Testis (tissue), 3 donors: Measurements from ENCODE around the gene CABCOCO1. TPM values are rescaled to one million over a fixed set of nuclear protein-coding genes. Genes with fewer than 3 reads are reported as not detected.

Experiments used
- DNase-seq: peaks from one replicate; pipeline ENCODE4 v3.0.0-alpha.2; 2019
- H3K27ac ChIP-seq, 2 donors: fragments of 200-600 bp; sonication (generic); one replicate each; pipeline ENCODE4 v1.5.1; 2019
- H3K27me3 ChIP-seq: fragments of 200-600 bp; sonication (generic); one replicate; pipeline ENCODE4 v1.5.1; 2019
- H3K36me3 ChIP-seq: fragments of 200-600 bp; sonication (generic); one replicate; pipeline ENCODE4 v1.5.1; 2017; ENCODE audit warnings: low read depth; ENCODE audit errors: missing control alignments
- H3K4me1 ChIP-seq: fragments of 200-600 bp; sonication (generic); one replicate; pipeline ENCODE4 v1.5.1; 2019
- H3K4me3 ChIP-seq, 2 donors: fragments of 200-600 bp; sonication (generic); one replicate each; pipeline ENCODE4 v1.5.1; 2017 to 2019
- H3K9me3 ChIP-seq: fragments of 200-600 bp; sonication (generic); one replicate; pipeline ENCODE4 v1.5.1; 2017
- POLR2A ChIP-seq: fragments of 450-650 bp; IDR thresholded peaks from one replicate; pipeline ENCODE4 v1.6.1; 2017; ENCODE audit warnings: antibody characterized with exemption, mild to moderate bottlenecking, moderate library complexity
- WGBS, 2 donors: methylation state at CpG; one replicate each; pipeline ENCODE4 v1.1.5; 2018; 5-methylcytosine and 5-hydroxymethylcytosine counted together
- intact Hi-C: fragments of 100-400 bp; cut with DNase I; formaldehyde crosslinking; loops from one replicate; pipeline ENCODE4 v1.15.1; 2023; ENCODE audit warnings: low total_unique reads
- polyA plus RNA-seq: library from polyadenylated mRNA; stranded (reverse); fragments of 350-450 nt; fragmentation: Illumina TruSeq; extraction: RNeasy Lipid Tissue Mini Kit (QIAGEN cat#74804); gene quantifications from one replicate; pipeline ENCODE4 v1.2.3, GENCODE V29; 2014; ENCODE audit warnings: low read depth, low replicate concordance; ENCODE audit not compliant: insufficient read depth
- total RNA-seq, 2 donors: library from RNA; depleted of rRNA; stranded (reverse); fragments of >200 nt; gene quantifications; one replicate each; pipeline ENCODE4 v1.2.3, GENCODE V29; 2016
- TF ChIP-seq, protein P1 (sequence below), 3 experiments: fragments of 450-650 bp in 2 of 3; fragments of 200-600 bp in 1 of 3; sonication (generic) in 1 of 3; IDR thresholded peaks; one replicate each; pipeline ENCODE4 v1.5.1; 2016 to 2019; ENCODE audit warnings: antibody characterized with exemption in 3 of 3, mild to moderate bottlenecking in 2 of 3, moderate library complexity in 1 of 3

The CABCOCO1 gene
- total and polyA plus RNA-seq, 3 donors from 2014 or later = 2.5 to 26.0 (median 10.2) TPM

DNA sequence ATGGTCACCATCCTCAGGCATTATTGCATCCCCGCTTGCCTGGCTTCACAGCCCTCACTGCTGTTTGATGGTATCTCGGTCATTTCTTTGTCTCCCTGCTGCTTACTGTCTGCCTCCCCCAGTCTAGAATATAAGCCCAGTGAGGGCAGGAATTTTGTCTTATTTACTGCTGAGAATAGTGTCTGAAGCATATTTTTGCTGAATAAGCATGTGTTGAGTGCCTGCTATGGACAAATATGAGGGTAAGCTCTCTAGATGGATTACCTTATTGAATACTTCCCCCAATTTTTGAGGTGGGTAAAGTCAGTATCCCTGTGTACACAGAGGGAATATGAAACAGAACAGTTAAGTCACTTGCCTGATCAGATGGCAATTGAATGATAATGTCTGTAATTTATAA is 36.5 kb upstream of the CABCOCO1 start:
- 94 to 100% methylated on average over 2 of the region's 2 CpGs for WGBS, 2 donors
- intact Hi-C loops = no loop called here
- no peak for DNase-seq
- no peaks in the 10 kb centered on the region for H3K9me3 ChIP-seq
- no peaks in the 10 kb centered on the region for H3K36me3 ChIP-seq
- no peak overlapping the region for H3K27ac ChIP-seq
- TF ChIP-seq, protein P1, sequence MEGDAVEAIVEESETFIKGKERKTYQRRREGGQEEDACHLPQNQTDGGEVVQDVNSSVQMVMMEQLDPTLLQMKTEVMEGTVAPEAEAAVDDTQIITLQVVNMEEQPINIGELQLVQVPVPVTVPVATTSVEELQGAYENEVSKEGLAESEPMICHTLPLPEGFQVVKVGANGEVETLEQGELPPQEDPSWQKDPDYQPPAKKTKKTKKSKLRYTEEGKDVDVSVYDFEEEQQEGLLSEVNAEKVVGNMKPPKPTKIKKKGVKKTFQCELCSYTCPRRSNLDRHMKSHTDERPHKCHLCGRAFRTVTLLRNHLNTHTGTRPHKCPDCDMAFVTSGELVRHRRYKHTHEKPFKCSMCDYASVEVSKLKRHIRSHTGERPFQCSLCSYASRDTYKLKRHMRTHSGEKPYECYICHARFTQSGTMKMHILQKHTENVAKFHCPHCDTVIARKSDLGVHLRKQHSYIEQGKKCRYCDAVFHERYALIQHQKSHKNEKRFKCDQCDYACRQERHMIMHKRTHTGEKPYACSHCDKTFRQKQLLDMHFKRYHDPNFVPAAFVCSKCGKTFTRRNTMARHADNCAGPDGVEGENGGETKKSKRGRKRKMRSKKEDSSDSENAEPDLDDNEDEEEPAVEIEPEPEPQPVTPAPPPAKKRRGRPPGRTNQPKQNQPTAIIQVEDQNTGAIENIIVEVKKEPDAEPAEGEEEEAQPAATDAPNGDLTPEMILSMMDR (IDR thresholded peaks at IDR 0.05) = no peak
- TF ChIP-seq POLR2A = no peak
- no peak overlapping the region for H3K4me3 ChIP-seq
- no peaks in the 10 kb centered on the region for H3K27me3 ChIP-seq
- peaks cover 3% of the 10 kb centered on the region for H3K4me1 ChIP-seq

DNA sequence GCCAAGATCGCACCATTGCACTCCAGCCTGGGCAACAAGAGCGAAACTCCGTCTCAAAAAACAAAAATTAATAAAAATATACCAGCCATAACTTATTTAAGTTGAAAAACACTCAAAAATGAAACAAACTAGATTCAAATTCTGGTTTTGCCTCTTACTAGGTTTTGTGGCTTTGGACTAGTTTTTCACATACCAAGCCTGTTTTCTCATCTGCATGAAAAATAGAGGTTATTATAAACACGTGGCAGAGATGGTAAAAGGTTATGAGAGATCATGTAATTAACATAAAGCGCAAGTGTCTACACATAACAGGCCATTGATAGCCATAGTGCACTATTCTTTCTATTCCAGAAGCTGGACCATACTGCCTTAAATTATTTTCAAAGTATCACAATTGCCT is 35.5 kb upstream of the CABCOCO1 start:
- Histone ChIP-seq H3K4me3 (no peak overlapping the region), H3K9me3 (no peaks in the 10 kb centered on the region), H3K4me1 (peaks cover 3% of the 10 kb centered on the region), H3K36me3 (no peaks in the 10 kb centered on the region), H3K27ac (no peak overlapping the region), H3K27me3 (no peaks in the 10 kb centered on the region)
- TF ChIP-seq POLR2A = no peak
- TF ChIP-seq, protein P1 (IDR thresholded peaks at IDR 0.05) = no peak
- no peak for DNase-seq
- WGBS, 2 donors = 89 to 91% methylated on average over 5 of the region's 5 CpGs
- intact Hi-C loops = no loop called here

DNA sequence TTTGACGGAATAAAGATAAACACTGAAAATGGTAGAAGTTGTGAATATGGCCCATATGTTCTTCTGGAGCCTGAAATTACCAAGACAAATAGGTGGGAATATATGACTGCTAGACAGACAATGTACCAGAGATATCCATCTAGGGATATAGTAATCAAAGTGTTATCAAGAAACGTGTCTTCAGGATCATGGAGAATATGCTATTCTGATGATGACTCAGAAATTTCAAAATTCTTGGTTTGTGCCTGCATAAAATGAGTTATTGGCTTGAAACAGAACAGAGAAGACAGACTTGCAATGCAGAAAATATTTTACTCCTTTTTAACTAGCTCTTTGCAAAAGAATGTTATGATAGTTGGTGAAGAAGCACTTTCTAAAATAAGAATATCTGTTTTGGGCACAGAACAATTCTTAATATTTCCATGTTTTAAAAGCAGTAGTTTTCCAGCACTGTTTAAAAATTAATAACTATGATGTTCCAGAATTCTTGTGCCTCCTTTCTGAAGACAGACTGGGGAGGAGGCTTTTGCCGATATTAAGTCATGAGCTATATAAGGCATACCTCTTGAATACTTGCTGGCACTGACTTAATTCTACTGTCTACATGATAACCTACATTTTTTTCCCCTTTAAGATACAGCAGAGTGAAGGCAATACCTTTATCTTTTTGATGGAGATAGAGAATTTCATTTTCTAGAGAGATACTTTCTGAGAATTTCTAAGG is 34.4 kb upstream of the CABCOCO1 start:
- intact Hi-C loops = no loop called here
- H3K9me3 ChIP-seq = no peaks in the 10 kb centered on the region
- H3K4me1 ChIP-seq = peaks cover 3% of the 10 kb centered on the region
- 45 to 47% methylated on average over 3 of the region's 3 CpGs for WGBS, 2 donors
- no peaks in the 10 kb centered on the region for H3K36me3 ChIP-seq
- no peak overlapping the region for H3K4me3 ChIP-seq
- TF ChIP-seq, protein P1 (IDR thresholded peaks at IDR 0.05) = no peak
- no peak for TF ChIP-seq POLR2A
- DNase-seq = no peak
- no peaks in the 10 kb centered on the region for H3K27me3 ChIP-seq
- no peak overlapping the region for H3K27ac ChIP-seq

DNA sequence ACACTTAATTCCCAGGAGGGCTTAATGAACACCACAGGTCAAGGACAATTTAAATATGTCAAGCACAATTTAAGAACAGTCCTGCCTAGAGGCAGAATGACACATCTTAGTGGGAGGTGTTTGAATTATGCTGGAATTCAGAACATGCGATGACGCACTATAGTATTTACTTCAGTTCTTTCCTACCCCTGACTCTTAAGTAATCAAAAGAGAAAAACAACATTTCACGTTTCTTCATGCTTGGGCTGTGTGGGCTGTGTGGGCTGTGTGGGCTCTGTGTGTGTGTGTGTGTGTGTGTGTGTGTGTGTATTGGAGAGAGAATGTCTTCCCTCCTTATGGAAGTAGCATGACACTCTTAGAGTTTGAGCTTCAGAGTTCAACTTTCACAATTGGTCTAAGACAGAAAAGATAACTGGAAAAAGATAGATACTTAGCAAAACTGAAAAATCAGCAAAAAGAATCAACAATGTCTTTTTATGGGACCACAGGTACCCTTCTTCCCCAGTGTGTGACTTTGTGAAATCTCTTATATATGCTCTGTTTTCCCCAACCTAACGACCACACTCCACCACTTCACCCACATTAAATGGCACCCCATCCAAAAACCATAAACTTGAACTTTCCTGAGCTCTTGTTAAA is 33.7 kb upstream of the CABCOCO1 start:
- DNase-seq = no peak
- TF ChIP-seq, protein P1 (IDR thresholded peaks at IDR 0.05) = no peak
- TF ChIP-seq POLR2A = no peak
- 61 to 65% methylated on average over 4 of the region's 4 CpGs for WGBS, 2 donors
- H3K27me3 ChIP-seq = no peaks in the 10 kb centered on the region
- peaks cover 3% of the 10 kb centered on the region for H3K4me1 ChIP-seq
- H3K36me3 ChIP-seq = no peaks in the 10 kb centered on the region
- intact Hi-C loops = no loop called here
- no peak overlapping the region for H3K4me3 ChIP-seq
- no peak overlapping the region for H3K27ac ChIP-seq
- H3K9me3 ChIP-seq = no peaks in the 10 kb centered on the region
